HL-60 (cell line): ENCODE data around the gene DPH7.

Experiments
- DNase-seq, 2 experiments: peaks; one replicate each; pipeline ENCODE4 v3.0.0-alpha.2; 2010 to 2020; ENCODE audit warnings: low read depth in 1 of 2, low spot score in 1 of 2
- H3K27ac ChIP-seq: fragments of 250-450 bp; sonication (Bioruptor Pico); replicated peaks from 2 replicates; pipeline ENCODE4 v1.5.1; 2020; ENCODE audit warnings: mild to moderate bottlenecking, moderate library complexity
- H3K27me3 ChIP-seq: fragments of 250-450 bp; sonication (Bioruptor Pico); 2 replicates; pipeline ENCODE4 v1.5.1; 2021; ENCODE audit warnings: mild to moderate bottlenecking, moderate library complexity; ENCODE audit not compliant: insufficient read depth, poor library complexity, severe bottlenecking
- H3K4me3 ChIP-seq: replicated peaks from 2 replicates; pipeline ENCODE4 v1.5.1; 2011; ENCODE audit warnings: mild to moderate bottlenecking, control low read depth, low read length; ENCODE audit not compliant: insufficient read depth
- GABPA ChIP-seq: IDR thresholded peaks from 2 replicates; pipeline ENCODE4 v1.6.1; 2012; ENCODE audit warnings: low read depth
- POLR2AphosphoS5 ChIP-seq: IDR thresholded peaks from 2 replicates; pipeline ENCODE4 v1.6.1; 2012; ENCODE audit warnings: low read depth
- SPI1 ChIP-seq: IDR thresholded peaks from 2 replicates; pipeline ENCODE4 v1.6.1; 2012; ENCODE audit warnings: low read depth, mild to moderate bottlenecking, borderline replicate concordance
- TF ChIP-seq, protein P1 (sequence below): IDR thresholded peaks from 2 replicates; pipeline ENCODE4 v1.6.1; 2012; ENCODE audit warnings: low read depth; ENCODE audit not compliant: insufficient replicate concordance
- TF ChIP-seq, protein P2 (sequence below): IDR thresholded peaks from one replicate; pipeline ENCODE4 v1.5.1; 2011; ENCODE audit warnings: low read length, control low read depth, inconsistent platforms; ENCODE audit not compliant: insufficient read depth

Gene DPH7

DNA sequence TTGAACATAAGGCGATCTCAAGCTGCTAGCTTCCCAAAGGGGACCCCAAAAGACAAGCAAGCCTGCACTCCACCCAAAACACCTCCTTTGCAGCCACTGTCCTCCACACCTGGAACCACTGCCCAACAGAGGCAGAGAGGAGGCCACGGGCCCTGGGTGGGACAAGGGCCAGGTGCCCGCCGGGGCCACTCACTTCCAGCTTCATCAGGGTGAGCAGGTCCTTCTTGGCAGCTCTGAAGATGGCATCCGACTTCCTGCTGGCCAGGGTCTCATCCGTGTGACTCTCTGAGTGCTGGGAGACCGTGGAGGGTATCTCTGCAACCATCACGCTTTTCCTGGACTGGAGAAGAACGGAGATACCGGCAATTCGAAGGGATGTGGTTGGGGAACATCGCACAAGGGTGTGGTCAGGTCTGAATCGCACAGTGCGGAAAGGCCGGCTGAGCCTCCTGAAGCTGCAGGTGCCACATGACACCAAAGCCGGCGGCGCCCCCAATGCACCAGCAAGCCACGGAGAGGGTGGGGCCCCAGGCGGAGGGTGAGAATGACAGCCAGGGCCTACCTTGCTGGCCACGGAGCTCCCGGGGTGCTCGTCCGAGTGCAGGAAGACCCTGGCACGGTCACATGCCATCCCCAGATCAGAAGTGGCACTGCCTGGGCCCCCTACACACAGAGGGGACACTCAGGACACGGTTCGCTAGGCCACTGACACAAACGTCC, 73.1 kb downstream of the DPH7 start:
- H3K27me3 ChIP-seq: no peaks in the 10 kb centered on the region
- no peak overlapping the region for H3K27ac ChIP-seq
- no peak overlapping the region for H3K4me3 ChIP-seq
- TF ChIP-seq, protein P1, sequence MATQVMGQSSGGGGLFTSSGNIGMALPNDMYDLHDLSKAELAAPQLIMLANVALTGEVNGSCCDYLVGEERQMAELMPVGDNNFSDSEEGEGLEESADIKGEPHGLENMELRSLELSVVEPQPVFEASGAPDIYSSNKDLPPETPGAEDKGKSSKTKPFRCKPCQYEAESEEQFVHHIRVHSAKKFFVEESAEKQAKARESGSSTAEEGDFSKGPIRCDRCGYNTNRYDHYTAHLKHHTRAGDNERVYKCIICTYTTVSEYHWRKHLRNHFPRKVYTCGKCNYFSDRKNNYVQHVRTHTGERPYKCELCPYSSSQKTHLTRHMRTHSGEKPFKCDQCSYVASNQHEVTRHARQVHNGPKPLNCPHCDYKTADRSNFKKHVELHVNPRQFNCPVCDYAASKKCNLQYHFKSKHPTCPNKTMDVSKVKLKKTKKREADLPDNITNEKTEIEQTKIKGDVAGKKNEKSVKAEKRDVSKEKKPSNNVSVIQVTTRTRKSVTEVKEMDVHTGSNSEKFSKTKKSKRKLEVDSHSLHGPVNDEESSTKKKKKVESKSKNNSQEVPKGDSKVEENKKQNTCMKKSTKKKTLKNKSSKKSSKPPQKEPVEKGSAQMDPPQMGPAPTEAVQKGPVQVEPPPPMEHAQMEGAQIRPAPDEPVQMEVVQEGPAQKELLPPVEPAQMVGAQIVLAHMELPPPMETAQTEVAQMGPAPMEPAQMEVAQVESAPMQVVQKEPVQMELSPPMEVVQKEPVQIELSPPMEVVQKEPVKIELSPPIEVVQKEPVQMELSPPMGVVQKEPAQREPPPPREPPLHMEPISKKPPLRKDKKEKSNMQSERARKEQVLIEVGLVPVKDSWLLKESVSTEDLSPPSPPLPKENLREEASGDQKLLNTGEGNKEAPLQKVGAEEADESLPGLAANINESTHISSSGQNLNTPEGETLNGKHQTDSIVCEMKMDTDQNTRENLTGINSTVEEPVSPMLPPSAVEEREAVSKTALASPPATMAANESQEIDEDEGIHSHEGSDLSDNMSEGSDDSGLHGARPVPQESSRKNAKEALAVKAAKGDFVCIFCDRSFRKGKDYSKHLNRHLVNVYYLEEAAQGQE: no peak
- no peak for TF ChIP-seq SPI1
- no peak for TF ChIP-seq GABPA
- TF ChIP-seq, protein P2, sequence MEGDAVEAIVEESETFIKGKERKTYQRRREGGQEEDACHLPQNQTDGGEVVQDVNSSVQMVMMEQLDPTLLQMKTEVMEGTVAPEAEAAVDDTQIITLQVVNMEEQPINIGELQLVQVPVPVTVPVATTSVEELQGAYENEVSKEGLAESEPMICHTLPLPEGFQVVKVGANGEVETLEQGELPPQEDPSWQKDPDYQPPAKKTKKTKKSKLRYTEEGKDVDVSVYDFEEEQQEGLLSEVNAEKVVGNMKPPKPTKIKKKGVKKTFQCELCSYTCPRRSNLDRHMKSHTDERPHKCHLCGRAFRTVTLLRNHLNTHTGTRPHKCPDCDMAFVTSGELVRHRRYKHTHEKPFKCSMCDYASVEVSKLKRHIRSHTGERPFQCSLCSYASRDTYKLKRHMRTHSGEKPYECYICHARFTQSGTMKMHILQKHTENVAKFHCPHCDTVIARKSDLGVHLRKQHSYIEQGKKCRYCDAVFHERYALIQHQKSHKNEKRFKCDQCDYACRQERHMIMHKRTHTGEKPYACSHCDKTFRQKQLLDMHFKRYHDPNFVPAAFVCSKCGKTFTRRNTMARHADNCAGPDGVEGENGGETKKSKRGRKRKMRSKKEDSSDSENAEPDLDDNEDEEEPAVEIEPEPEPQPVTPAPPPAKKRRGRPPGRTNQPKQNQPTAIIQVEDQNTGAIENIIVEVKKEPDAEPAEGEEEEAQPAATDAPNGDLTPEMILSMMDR: no peak
- no peak for TF ChIP-seq POLR2AphosphoS5
- no peak for DNase-seq
